VCaP (cell line): ENCODE measurements around the gene SLC25A21.
A peak's percentile ranks its signal among the peaks of the same experiment; 100 is the strongest.
"Not testable (repeated sequence)": the region's sequence is repeated elsewhere in the genome, so short reads cannot be mapped to it uniquely, and the experiment has no call there.

Source experiments
- H3K27ac ChIP-seq: fragments of 450-650 bp; 2 replicates; pipeline ENCODE4 v1.5.1; 2017
- TF ChIP-seq, protein P1 (sequence below): fragments of 450-650 bp; conservative IDR thresholded peaks from 2 replicates; pipeline ENCODE4 v1.5.1; 2017; ENCODE audit warnings: mild to moderate bottlenecking, moderate library complexity

SLC25A21 gene

GRCh38 chr14:37195327-37195726 is 22.9 kb upstream of the SLC25A21 start:
- TF ChIP-seq, protein P1, sequence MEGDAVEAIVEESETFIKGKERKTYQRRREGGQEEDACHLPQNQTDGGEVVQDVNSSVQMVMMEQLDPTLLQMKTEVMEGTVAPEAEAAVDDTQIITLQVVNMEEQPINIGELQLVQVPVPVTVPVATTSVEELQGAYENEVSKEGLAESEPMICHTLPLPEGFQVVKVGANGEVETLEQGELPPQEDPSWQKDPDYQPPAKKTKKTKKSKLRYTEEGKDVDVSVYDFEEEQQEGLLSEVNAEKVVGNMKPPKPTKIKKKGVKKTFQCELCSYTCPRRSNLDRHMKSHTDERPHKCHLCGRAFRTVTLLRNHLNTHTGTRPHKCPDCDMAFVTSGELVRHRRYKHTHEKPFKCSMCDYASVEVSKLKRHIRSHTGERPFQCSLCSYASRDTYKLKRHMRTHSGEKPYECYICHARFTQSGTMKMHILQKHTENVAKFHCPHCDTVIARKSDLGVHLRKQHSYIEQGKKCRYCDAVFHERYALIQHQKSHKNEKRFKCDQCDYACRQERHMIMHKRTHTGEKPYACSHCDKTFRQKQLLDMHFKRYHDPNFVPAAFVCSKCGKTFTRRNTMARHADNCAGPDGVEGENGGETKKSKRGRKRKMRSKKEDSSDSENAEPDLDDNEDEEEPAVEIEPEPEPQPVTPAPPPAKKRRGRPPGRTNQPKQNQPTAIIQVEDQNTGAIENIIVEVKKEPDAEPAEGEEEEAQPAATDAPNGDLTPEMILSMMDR: no peak
- H3K27ac ChIP-seq: peak overlapping the region; percentile 87

- TF ChIP-seq, protein P1: no peak
- H3K27ac ChIP-seq: peak overlapping the region; percentile 87
Measured at GRCh38 chr14:37194698-37195097, 22.3 kb upstream of the SLC25A21 start.

DNA sequence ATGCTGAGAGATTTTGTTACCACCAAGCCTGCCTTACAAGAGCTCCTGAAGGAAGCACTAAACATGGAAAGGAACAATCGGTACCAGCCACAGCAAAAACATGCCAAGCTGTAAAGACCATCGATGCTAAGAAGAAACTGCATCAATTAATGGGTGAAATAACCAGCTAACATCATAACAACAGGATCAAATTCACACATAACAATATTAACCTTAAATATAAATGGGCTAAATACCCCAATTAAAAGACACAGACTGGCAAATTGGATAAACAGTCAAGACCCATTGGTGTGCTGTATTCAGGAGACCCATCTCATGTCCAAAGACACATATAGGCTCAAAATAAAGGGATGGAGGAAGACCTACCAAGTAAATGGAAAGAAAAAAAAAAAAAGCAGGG is 17.3 kb upstream of the SLC25A21 start:
- H3K27ac ChIP-seq: not testable (repeated sequence)

DNA sequence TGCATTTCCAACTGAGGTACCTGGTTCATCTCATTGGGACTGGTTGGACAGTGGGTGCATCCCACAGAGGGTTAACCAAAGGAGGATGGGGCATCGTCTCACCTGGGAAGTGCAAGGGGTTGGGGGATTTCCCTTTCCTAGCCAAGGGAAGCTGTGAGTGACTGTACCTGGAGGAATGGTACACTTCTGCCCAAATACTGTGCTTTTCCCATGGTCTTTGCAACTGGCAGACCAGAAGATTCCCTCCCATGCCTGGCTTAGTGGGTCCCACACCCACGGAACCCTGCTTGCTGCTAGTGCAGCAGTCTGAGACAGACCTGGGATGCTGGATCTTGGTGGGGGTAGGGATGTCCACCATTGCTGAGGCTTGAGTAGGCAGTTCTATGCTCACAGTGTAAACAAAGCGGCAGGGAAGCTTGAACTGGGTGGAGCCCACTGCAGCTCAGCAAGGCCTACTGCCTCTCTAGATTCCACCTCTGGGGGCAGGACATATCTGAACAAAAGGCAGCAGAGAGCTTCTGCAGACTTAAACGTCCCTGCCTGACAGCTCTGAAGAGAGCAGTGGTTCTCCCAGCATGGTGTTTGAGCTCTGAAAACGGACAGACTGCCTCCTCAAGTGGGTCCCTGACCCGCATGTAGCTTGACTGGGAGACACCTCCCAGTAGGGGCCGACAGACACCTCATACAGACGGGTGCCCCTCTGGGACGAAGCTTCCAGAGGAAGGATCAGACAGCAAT is 15.6 kb upstream of the SLC25A21 start:
- H3K27ac ChIP-seq: not testable (repeated sequence)

- H3K27ac ChIP-seq: no peak overlapping the region
- TF ChIP-seq, protein P1: no peak
Measured at GRCh38 chr14:37187294-37187693, 14.9 kb upstream of the SLC25A21 start.

GRCh38 chr14:37186865-37187264 is 14.5 kb upstream of the SLC25A21 start:
- no peak overlapping the region for H3K27ac ChIP-seq
- TF ChIP-seq, protein P1: no peak

GRCh38 chr14:37185670-37186069 is 13.3 kb upstream of the SLC25A21 start:
- no peak overlapping the region for H3K27ac ChIP-seq
- TF ChIP-seq, protein P1: no peak

DNA sequence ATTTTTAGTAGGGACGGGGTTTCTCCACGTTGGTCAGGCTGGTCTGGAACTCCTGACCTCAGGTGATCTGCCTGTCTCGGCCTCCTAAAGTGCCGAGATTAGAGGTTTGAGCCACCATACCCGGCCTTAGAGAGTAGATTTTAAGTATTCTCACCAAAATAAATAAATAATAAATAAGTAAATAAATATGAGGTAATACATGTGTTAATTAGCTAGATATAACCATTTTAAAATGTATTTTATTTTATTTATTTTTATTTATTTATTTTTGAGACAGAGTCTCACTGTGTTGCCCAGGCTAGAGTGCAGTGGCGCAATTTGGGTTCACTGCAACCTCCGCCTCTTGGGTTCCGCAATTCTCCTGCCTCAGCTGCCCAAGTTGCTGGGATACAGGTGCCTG is 12.1 kb upstream of the SLC25A21 start:
- H3K27ac ChIP-seq: not testable (repeated sequence)

GRCh38 chr14:37181441-37181840 is 9.0 kb upstream of the SLC25A21 start:
- TF ChIP-seq, protein P1: no peak
- no peak overlapping the region for H3K27ac ChIP-seq

DNA sequence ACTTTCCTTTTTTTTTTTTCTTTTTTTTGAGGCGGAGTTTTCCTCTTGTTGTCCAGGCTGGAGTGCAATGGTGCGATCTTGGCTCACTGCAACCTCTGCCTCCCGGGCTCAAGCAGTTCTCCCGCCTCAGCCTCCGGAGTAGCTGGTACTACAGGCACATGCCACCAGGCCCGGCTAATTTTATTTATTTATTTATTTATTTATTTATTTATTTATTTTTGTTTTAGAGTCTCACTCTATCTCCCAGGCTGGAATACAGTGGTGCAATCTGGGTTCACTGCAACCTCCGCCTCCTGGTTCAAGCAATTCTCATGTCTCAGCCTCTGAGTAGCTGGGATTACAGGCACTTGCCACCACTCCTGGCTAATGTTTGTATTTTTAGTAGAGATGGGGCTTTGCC is 8.5 kb upstream of the SLC25A21 start:
- not testable (repeated sequence) for H3K27ac ChIP-seq
